Kidney epithelial cell (primary cell): ENCODE data around the gene GLS. TPM values are rescaled to one million over a fixed set of nuclear protein-coding genes. Genes with fewer than 3 reads are reported as not detected.
"Not testable (repeated sequence)": the region's sequence is repeated elsewhere in the genome, so short reads cannot be mapped to it uniquely, and the experiment has no call there.

Source experiments
- DNase-seq: peaks from one replicate; pipeline ENCODE4 v3.0.0-alpha.2; 2010; ENCODE audit warnings: low read depth
- H3K27me3 ChIP-seq: 2 replicates; pipeline ENCODE4 v1.6.0; 2011; ENCODE audit warnings: low read length; ENCODE audit not compliant: control insufficient read depth, insufficient read depth
- H3K36me3 ChIP-seq: 2 replicates; pipeline ENCODE4 v1.5.1; 2011; ENCODE audit warnings: low read length; ENCODE audit not compliant: control insufficient read depth, insufficient read depth
- H3K4me3 ChIP-seq: 2 replicates; pipeline ENCODE4 v1.5.1; 2011; ENCODE audit warnings: low read depth, mild to moderate bottlenecking, control low read depth, low read length
- CTCF ChIP-seq: IDR thresholded peaks from 2 replicates; pipeline ENCODE4 v1.5.1; 2011; ENCODE audit warnings: mild to moderate bottlenecking, moderate library complexity, low read length, control low read depth, inconsistent platforms; ENCODE audit not compliant: insufficient read depth, poor library complexity, severe bottlenecking
- total RNA-seq: library from RNA; depleted of rRNA; stranded (reverse); fragments of >200 nt; gene quantifications from 2 replicates; pipeline ENCODE4 v1.2.3, GENCODE V29; 2015

Gene GLS
- total RNA-seq, 1 donor from 2014 or later: 85.0 TPM

DNA sequence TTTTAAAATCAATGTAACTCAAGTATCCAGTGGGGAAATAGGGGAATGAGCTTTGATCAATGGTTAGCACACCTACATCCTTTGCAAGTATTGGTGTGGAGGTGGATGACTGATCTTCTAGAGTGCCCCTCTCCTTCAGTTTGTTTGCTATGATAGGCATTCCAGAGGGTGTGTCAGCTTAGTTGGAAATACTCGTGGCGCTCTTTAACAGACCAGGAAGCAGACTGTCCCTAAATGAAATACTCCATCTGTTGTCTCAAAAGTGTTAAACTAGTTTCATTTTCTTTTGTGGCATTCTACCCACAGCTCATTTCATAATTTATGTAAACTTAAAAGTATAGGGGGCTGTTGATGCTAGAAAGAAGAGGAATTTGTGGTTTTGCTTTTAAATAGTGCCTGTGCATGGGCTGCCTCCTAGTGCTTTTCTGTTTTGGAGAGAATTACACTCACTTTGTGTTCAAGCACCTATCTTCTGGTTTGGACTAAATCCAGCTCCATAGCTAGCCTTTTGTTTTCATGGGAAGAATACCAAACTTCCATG, 67.2 kb downstream of the GLS start:
- Histone ChIP-seq H3K27me3 (no peaks in the 10 kb centered on the region), H3K36me3 (no peaks in the 10 kb centered on the region), H3K4me3 (no peak overlapping the region)
- DNase-seq: peak; percentile 61
- peak; percentile 28 for TF ChIP-seq CTCF

DNA sequence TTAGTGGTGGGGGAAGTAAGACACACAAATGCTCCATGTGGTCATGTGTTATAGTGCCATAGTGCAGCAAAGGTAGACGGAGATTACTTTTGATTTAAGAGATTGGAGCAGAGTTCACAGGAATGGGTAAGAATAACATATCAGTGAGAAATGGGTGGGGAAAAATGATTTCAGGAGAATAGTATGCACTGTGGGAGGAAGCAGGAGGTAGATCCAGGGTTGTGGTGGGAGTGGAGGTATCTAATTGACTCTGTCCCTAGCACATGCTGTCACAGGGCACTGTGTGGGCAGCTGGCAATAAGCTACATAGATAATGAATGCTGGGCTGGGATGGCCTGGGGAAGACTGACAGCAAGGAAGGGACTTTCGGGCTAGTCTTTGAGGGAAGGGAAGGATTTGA, 68.0 kb downstream of the GLS start:
- Histone ChIP-seq H3K4me3 (no peak overlapping the region), H3K36me3 (no peaks in the 10 kb centered on the region), H3K27me3 (no peaks in the 10 kb centered on the region)
- no peak for TF ChIP-seq CTCF
- peak; percentile 50 for DNase-seq

GRCh38 chr2:190950566-190950991, 70.0 kb downstream of the GLS start:
- Histone ChIP-seq H3K27me3 (no peaks in the 10 kb centered on the region), H3K36me3 (no peaks in the 10 kb centered on the region), H3K4me3 (no peak overlapping the region)
- no peak for TF ChIP-seq CTCF
- DNase-seq: no peak

- H3K27me3 ChIP-seq: no peaks in the 10 kb centered on the region
- no peak for TF ChIP-seq CTCF
- no peaks in the 10 kb centered on the region for H3K36me3 ChIP-seq
- no peak for DNase-seq
- no peak overlapping the region for H3K4me3 ChIP-seq
Observed at GRCh38 chr2:190953257-190953656, 72.6 kb downstream of the GLS start.

GRCh38 chr2:190959911-190960788, 79.5 kb downstream of the GLS start:
- no peak for DNase-seq
- no peak overlapping the region for H3K4me3 ChIP-seq
- peaks cover 2% of the 10 kb centered on the region for H3K36me3 ChIP-seq
- TF ChIP-seq CTCF: no peak
- no peaks in the 10 kb centered on the region for H3K27me3 ChIP-seq

- not testable (repeated sequence) for H3K27me3 ChIP-seq, DNase-seq, H3K36me3 ChIP-seq, H3K4me3 ChIP-seq
Observed at GRCh38 chr2:190961117-190961516, 80.5 kb downstream of the GLS start.
